HG02642 (cell line): Measurements from ENCODE around the gene CARD9.

ENCODE experiments used
- ATAC-seq: cut with Tn5 transposase; IDR thresholded peaks from one replicate; pipeline ENCODE4 v1.9.1; 2021; ENCODE audit warnings: mild to moderate bottlenecking; ENCODE audit not compliant: unreplicated experiment, poor library complexity

CARD9 gene

DNA sequence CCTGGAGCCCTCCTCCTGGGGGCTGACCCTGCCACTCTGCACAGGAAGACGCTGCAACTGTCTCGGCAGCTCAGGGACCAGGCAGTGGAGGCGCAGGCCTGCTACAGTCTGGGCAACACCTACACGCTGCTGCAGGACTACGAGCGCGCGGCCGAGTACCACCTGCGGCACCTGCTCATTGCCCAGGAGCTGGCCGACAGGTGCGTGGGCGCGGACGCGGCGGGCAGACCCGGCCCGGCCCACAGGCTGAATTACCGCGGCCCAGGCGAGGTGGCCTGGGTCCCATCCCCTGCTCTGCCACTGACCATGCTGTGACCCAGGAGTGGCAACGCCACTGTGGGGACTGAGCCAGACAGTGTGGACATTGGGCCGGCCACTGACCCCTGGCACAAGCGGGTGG is 35.0 kb downstream of the CARD9 start:
- no peak for ATAC-seq

DNA sequence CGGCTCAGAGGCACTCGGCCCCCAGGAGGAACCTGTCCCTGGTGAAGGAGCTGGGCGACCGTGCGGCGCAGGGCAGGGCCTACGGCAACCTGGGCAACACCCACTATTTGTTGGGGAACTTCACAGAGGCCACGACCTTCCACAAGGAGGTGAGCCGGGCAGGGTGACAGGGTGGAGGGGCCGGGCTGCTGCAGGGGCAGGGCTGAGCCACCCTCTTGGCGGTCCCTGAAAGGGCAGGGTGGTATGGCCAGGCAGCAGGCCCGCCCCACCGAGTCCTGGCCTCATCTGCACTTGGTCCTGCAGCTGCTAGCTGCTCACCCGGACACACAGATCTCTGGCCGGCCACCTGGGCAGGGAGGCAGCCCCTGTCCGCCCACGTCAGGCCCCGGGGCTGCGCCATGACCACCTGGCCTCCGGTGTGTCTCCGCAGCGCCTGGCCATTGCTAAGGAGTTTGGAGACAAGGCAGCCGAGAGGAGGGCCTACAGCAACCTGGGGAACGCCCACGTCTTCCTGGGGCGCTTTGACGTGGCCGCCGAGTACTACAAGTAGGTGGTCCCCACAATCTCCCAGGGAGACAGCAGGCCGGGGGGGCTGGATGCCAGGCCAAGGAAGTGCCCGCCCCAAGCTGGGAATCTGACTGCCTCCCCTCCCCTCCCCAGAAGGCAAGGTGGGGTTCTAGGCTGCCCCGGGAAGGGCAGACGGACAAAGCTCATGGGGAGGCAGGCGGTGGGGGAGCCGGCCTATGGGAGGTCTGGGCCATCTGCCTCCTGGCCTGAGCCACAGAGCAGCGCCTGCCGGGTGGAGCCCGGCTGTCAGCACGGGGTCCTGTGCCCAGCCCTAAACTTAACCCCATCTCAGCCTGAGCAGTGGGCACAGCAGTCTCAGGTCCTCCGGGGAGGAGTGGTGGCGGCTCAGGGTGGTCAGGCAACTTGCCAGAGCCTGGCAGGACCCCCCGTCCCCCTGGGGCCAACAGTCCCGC is 35.8 kb downstream of the CARD9 start:
- ATAC-seq = no peak

GRCh38 chr9:136336881-136337280 is 36.6 kb downstream of the CARD9 start:
- ATAC-seq = no peak

GRCh38 chr9:136336156-136336870 is 37.2 kb downstream of the CARD9 start:
- no peak for ATAC-seq

GRCh38 chr9:136335296-136336155 is 37.9 kb downstream of the CARD9 start:
- ATAC-seq = no peak

DNA sequence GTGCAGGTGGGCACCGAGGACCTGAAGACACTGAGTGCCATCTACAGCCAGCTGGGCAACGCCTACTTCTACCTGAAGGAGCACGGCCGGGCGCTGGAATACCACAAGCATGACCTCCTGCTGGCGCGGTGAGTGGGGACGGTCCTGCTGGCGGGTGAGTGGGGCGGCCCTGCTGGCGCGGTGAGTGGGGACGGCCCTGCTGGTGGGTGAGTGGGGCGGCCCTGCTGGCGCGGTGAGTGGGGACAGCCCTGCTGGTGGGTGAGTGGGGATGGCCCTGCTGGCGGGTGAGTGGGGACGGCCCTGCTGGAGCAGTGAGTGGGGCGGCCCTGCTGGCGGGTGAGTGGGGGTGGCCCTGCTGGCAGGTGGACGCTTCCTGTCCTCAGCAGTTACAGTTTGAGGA is 38.9 kb downstream of the CARD9 start:
- no peak for ATAC-seq

DNA sequence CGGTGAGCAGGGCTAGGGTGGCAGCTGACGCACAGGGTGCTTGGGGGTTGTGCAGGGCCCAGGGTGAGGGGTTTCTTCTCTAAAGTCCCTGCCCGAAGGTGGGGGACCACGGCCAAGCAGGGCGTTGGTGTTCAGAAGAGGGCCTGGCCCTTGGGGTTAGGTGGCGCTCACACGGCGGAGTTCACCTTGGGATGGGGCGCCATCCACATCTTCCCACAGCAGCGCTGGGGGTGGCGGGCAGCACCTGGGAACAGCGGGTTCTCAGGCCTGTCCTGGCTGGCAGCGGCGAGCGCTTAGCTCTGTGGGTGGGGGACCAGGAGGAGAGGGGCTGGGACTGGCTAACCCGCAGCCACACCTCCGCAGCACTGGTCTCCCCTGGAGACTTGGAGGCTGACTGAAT is 40.0 kb downstream of the CARD9 start:
- ATAC-seq = no peak

DNA sequence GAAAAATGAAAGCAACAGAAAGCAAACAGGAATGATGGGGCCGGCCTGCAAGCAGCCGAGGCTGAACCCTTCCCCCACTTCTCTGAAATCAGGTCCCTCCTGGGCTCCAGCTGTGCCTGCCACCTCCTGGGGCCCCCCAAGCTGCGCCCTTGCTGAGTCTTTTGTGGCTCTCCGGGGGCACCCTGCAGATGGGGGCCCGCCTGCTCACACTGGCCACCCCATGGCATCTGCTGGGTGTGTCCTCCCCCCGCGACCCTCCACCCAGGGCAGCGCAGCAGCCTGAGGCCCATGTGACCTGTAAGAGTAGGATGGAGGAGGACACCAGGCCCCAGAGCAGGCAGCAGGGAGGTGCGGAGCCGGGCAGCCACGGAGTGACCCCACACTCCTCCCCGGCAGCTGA is 40.4 kb downstream of the CARD9 start:
- ATAC-seq = no peak

- ATAC-seq = no peak
These were observed 40.9 kb downstream of the CARD9 start for GRCh38 chr9:136332482-136332983.

GRCh38 chr9:136331556-136332481 is 41.6 kb downstream of the CARD9 start:
- ATAC-seq = no peak

- ATAC-seq = no peak
These were observed 42.4 kb downstream of the CARD9 start for GRCh38 chr9:136331030-136331429.

DNA sequence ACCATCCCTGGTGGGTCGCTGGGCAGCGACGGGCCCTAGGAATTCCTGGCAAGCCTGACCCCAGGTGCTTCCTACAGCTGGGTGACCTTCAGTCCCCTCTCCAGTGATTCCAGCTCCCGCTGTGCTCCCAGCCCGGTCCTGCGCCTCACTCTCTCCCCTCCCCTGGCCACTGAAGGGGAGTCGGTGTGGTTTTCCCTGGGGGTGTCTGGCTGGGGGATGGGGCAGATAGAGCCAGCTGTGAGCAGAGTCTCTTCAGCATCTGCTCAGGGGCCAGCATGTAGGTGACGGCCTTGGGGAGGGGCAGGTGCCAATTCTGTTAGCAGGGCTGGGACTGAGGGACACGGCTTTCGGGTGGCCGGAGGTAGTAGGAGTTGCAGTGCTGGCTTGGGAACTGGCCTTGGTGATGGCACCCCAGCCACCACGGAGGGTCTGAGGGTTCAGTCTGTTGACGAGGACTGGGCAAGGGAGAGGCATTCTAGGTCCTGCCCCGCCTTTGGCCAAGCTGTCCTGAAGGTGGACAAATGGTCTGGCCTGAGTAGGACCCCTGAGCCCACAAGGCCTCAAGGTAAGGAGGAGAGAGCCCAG is 43.0 kb downstream of the CARD9 start:
- no peak for ATAC-seq

DNA sequence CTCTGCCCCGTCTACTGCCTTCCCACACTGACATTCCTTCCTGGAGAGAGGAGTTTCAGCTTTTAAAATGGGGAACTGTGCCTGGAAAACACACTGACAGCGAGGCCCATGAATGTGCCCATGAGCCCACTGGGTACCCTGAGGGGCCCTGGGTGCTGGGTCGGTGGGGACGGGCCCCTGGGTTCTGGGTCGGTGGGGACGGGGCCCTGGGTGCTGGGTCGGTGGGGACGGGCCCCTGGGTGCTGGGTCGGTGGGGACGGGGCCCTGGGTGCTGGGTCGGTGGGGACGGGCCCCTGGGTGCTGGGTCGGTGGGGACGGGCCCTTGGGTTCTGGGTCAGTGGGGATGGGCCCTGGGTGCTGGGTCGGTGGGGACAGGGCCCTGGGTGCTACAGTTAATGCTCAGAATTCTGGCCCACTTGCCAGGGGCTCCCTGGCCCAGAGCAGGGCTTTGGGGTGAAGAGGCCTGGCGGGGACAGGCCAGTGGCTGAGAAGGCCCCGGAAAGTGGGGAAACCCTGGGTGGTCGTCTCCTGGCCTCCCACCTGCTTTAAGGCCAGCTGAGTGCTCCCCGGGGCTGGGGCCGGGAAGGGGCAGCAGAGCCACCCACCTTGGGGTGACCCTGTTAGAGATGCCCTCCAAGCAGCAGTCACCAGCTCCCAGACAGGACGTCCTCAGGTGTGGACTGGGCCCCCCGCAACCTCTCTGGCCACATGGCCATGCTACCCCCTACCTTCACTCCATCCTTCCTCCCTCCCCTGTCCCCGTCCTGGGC is 43.6 kb downstream of the CARD9 start:
- no peak for ATAC-seq

GRCh38 chr9:136329211-136329627 is 44.2 kb downstream of the CARD9 start:
- no peak for ATAC-seq

- no peak for ATAC-seq
These were observed 44.8 kb downstream of the CARD9 start for GRCh38 chr9:136328622-136329041.

DNA sequence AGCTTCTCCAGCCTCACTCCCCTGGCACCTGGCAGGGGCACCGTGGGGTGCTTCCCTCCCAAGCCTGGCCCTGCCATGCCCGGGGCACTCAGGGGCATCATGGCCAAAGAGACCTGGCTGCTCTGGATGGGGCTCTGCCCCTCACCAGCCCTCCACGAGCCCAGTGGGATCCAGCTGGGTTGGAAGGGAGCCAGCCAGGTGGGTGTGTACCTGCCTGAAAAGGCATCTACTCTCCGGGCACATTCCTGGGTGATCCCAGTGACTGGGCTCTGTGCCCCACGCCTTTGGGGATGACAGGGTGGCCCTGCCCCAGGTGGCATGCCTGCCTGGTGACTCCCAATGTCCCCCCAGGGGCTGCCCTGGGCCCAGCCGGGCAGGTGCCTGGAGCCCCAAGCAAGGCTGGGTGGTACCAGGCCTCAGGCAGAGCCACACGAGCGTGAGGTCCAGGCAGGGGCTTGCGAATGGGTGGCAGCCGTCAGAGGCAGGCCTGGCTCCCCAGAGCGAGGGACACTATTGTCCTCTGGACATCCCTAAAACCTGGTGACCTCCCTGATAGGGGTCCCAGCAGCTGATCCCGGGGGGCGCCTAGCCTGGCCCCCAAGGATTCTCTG is 45.4 kb downstream of the CARD9 start:
- ATAC-seq = no peak

GRCh38 chr9:136327304-136327974 is 46.0 kb downstream of the CARD9 start, which contains the start of gene GPSM1:
GPSM1 (plus strand) TSS chr9:136327539; CDS start chr9:136327696, 157 bp downstream.
- ATAC-seq = no peak
